Prostate gland (tissue), 2 donors: ENCODE measurements around the gene B4GALNT1.

Experiments
- CTCF ChIP-seq, 4 experiments: fragments of 200-600 bp in 2 of 4; fragments of 450-650 bp in 2 of 4; sonication (generic) in 2 of 4; IDR thresholded peaks; 1 replicate in 3 of 4; 2 replicates in 1 of 4; pipeline ENCODE4 v1.5.1; 2016 to 2019; ENCODE audit warnings: antibody characterized with exemption in 4 of 4, mild to moderate bottlenecking in 2 of 4, moderate library complexity in 2 of 4
- POLR2A ChIP-seq: fragments of 450-650 bp; IDR thresholded peaks from one replicate; pipeline ENCODE4 v1.6.1; 2016; ENCODE audit warnings: antibody characterized with exemption, mild to moderate bottlenecking
- POLR2AphosphoS5 ChIP-seq: sonication (generic); formaldehyde crosslinking; IDR thresholded peaks from one replicate; pipeline ENCODE4 v1.6.1; 2017; ENCODE audit warnings: antibody characterized with exemption

GRCh38 chr12:57631566-57632072, 1.4 kb downstream of the B4GALNT1 start:
- TF ChIP-seq CTCF (IDR thresholded peaks at IDR 0.05) (no peak), POLR2A (no peak), POLR2AphosphoS5 (no peak)
